Duodenal mucosa (tissue), 2 donors: ENCODE results near the gene LGALS14.
A peak's percentile ranks its signal among the peaks of the same experiment; 100 is the strongest.

Experiments
- H3K27ac ChIP-seq: one replicate; pipeline ENCODE4 v1.7.0; 2013; ENCODE audit warnings: low read depth, low read length
- H3K27me3 ChIP-seq, 2 donors: one replicate each; pipeline ENCODE4 v1.7.0; 2013; ENCODE audit warnings: low read length in 2 of 2, control low read depth in 1 of 2; ENCODE audit not compliant: insufficient read depth in 2 of 2, control insufficient read depth in 1 of 2
- H3K36me3 ChIP-seq, 2 donors: one replicate each; pipeline ENCODE4 v1.7.0; 2013; ENCODE audit warnings: low read length in 2 of 2, control low read depth in 1 of 2; ENCODE audit not compliant: insufficient read depth in 2 of 2, control insufficient read depth in 1 of 2
- H3K4me1 ChIP-seq, 2 donors: one replicate each; pipeline ENCODE4 v1.7.0; 2013; ENCODE audit warnings: low read length in 2 of 2, control low read depth in 1 of 2; ENCODE audit not compliant: insufficient read depth in 2 of 2, control insufficient read depth in 1 of 2
- H3K4me3 ChIP-seq, 2 donors: one replicate each; pipeline ENCODE4 v1.7.0; 2013; ENCODE audit warnings: low read length in 2 of 2, low read depth in 1 of 2
- H3K9ac ChIP-seq, 2 donors: one replicate each; pipeline ENCODE4 v1.7.0; 2013; ENCODE audit warnings: low read length in 2 of 2, low read depth in 1 of 2
- H3K9me3 ChIP-seq, 2 donors: one replicate each; pipeline ENCODE4 v1.7.0; 2013; ENCODE audit warnings: low read length in 2 of 2, control low read depth in 1 of 2; ENCODE audit not compliant: control insufficient read depth in 1 of 2

LGALS14 gene

DNA sequence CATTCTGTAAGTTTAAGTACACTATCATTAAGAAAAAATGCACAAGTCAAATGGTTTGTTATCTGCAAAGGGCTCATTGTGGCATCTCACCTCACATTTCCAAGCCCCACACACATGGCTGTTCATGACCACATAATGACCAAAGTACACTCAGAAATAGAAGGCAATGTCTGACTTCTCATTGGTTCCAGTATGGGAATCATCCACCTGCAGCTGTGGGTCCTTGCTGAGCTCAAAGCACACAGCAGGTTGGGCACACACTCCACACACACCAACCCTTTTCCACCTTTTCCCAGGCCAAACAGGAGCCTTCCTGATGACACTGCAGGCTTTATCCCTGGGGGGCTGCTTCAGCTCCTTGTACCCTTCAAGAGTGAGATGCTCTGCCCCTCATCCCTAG lies 21.7 kb downstream of the LGALS14 start:
- Histone ChIP-seq H3K27me3 (no peaks in the 10 kb centered on the region), H3K9ac (no peak overlapping the region), H3K36me3 (no peaks in the 10 kb centered on the region), H3K27ac (no peak overlapping the region), H3K9me3 (no peaks in the 10 kb centered on the region), H3K4me3 (no peak overlapping the region), H3K4me1 (no peaks in the 10 kb centered on the region)

DNA sequence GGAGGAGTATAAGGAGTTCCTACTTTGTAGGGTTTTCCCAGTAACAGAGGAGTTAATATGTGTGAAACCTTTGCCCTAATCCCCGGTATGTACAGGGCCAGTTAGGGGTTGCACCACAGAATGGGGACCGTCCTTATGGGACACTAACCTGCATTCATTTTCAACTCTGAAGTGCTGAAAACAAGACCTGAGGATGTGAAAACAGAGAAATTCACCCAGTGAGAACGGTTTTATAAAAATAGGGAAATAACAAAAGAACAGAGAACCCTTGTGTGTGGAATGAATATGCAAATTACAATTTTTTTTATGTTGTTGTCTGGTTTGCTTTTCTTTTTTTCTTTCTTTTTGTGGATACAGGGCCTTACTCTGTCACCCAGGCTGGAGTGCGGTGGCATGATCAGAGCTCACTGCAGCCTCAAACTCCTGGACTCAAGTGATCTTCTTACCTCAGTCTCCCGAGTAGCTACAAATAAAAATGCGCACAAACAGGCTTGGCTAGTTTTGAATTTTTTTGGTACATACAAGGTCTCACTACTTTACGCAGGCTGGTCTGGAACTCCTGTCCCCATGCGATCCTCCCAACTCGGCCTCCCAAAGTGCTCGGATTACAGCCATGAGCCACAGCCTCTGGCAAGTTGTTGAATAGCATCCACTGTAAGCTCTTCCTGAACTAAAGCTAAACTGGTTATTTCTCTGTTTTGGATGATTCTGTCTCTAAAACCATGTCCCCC lies 23.0 kb downstream of the LGALS14 start:
- Histone ChIP-seq H3K9me3 (no peaks in the 10 kb centered on the region), H3K4me1 (no peaks in the 10 kb centered on the region), H3K36me3 (no peaks in the 10 kb centered on the region), H3K27ac (no peak overlapping the region), H3K4me3 (no peak overlapping the region), H3K9ac (no peak overlapping the region), H3K27me3 (no peaks in the 10 kb centered on the region)

DNA sequence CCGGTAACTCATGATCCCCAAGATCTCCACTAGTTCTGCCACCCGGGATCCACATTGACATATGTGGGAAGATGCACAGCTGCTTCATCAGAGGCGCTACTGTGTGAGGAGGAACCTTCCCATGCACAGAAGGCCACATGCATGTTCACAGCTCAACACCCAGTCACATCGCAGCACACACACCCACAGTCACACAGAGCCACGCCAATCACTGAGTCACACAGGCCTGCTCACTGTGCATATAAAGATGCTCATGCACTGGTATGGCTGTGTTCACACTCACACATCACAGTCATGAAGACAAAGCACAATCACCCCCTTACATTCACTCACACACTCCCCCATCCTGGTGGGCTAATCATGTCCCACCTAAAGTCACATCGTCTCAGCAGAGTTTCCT lies 23.8 kb downstream of the LGALS14 start:
- Histone ChIP-seq H3K4me1 (no peaks in the 10 kb centered on the region), H3K36me3 (no peaks in the 10 kb centered on the region), H3K27me3 (no peaks in the 10 kb centered on the region), H3K9ac (no peak overlapping the region), H3K9me3 (no peaks in the 10 kb centered on the region), H3K27ac (no peak overlapping the region), H3K4me3 (no peak overlapping the region)

DNA sequence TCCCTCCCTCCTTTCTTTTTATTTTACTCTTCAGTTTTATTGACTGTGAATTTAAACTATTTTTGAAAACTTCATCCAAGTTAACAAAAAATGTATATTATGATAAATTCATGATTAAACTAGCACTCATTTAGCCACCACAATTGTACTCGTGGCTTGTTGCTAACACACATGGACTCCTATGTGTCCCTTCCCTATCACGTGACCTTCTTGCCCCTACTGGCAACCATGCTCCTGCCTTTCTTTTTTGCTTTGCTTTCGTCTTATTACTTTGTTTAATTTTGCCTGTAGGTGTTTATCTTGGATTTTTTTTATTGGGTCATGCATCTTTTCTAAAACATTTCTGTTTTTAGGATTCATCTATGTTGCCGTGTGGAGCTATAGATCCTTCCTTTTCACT lies 25.3 kb downstream of the LGALS14 start:
- Histone ChIP-seq H3K4me3 (no peak overlapping the region), H3K27me3 (no peaks in the 10 kb centered on the region), H3K36me3 (no peaks in the 10 kb centered on the region), H3K27ac (no peak overlapping the region), H3K9me3 (no peaks in the 10 kb centered on the region), H3K9ac (no peak overlapping the region), H3K4me1 (no peaks in the 10 kb centered on the region)

DNA sequence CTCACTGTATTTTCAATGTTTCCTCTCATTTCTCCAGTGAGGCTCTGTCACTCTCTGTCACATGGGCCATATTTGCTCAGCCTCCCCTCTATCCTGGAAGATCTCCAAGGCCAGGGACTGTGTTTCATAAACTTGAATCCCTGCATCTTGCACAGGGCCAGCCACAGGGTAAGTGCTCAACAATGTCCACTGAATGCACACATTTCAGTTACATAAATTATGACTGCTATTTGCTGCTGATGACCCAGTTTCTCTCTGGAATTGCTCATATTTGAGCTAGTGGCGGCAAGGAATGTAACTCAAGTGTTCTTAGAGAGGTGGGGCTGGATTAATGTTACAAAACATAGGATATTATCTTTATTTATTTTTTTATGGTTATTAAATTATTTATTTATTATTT lies 27.4 kb downstream of the LGALS14 start:
- no peak overlapping the region for H3K9ac ChIP-seq
- H3K27ac ChIP-seq: no peak overlapping the region
- H3K4me3 ChIP-seq: no peak overlapping the region
- no peaks in the 10 kb centered on the region for H3K4me1 ChIP-seq
- H3K36me3 ChIP-seq: no peaks in the 10 kb centered on the region
- no peaks in the 10 kb centered on the region for H3K9me3 ChIP-seq
- H3K27me3 ChIP-seq: no peaks in the 10 kb centered on the region

DNA sequence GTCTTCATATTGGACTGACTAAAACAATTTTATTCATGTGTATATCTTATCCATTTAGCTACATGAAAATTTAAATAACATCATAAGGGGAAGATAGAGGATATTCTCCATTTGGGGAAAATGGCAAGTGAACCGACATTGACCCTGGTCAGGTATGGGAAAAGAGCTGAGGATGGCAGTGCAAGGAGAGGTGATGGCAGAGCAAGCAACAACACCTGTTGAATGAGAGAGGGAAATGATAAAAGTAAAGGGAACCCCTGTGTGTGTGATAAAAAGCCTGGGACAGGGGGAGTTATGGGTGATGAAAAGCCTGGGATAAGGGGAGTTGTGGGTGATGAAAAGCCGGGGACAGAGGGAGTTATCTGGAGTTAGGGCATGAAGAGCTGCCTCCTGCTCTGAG lies 29.6 kb downstream of the LGALS14 start:
- no peaks in the 10 kb centered on the region for H3K36me3 ChIP-seq
- peaks cover 0 to 2% of the 10 kb centered on the region in 2 donors for H3K27me3 ChIP-seq
- H3K9me3 ChIP-seq: no peaks in the 10 kb centered on the region
- H3K9ac ChIP-seq: no peak overlapping the region
- H3K4me3 ChIP-seq: no peak overlapping the region
- H3K4me1 ChIP-seq: no peaks in the 10 kb centered on the region
- H3K27ac ChIP-seq: no peak overlapping the region

DNA sequence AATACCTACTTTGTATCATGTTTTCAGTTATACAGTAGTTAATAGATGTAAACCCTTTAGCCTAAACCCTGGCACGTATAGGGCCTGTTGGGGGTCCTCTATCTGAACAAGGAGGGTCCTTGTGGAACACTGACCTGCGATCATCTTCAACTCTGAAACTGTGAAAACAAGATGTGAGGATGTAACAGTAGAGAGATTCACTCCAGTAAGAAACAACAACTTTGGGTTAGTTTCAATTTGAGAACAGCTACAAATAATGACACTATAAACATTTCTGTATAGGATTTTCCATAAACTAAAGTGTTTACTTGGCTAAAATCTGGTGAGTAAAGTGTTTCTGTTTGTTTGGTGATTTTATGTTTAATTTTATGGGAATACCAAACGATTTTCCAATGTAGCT lies 31.4 kb downstream of the LGALS14 start:
- H3K36me3 ChIP-seq: no peaks in the 10 kb centered on the region

DNA sequence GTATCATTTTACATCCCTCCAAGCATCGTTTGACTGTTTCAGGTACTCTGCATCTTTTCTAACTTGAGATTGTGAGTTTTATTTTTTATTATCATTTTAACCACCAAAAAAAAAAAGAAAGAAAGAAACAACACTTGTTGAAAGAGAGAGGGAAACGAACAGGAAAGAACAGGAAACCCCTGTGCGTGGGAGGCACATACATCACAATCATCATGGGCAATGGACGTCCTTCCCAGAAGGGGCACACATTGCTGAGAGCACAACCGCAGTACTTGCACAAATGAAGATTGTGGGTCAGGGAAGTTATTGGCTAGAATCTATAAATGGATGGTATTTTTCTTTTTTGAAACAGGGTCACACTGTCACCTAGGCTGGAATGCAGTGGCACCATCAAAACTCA lies 31.8 kb downstream of the LGALS14 start:
- H3K9me3 ChIP-seq: no peaks in the 10 kb centered on the region
- no peak overlapping the region for H3K27ac ChIP-seq
- peaks cover 0 to 4% of the 10 kb centered on the region in 2 donors for H3K27me3 ChIP-seq
- no peak overlapping the region for H3K4me3 ChIP-seq
- no peaks in the 10 kb centered on the region for H3K36me3 ChIP-seq
- no peak overlapping the region for H3K9ac ChIP-seq
- no peaks in the 10 kb centered on the region for H3K4me1 ChIP-seq

More for the DNA sequence above, 31.4 kb downstream of the LGALS14 start:
- no peaks in the 10 kb centered on the region for H3K9me3 ChIP-seq
- no peak overlapping the region for H3K4me3 ChIP-seq
- H3K9ac ChIP-seq: no peak overlapping the region
- peaks cover 0 to 4% of the 10 kb centered on the region in 2 donors for H3K27me3 ChIP-seq
- H3K27ac ChIP-seq: no peak overlapping the region
- no peaks in the 10 kb centered on the region for H3K4me1 ChIP-seq

DNA sequence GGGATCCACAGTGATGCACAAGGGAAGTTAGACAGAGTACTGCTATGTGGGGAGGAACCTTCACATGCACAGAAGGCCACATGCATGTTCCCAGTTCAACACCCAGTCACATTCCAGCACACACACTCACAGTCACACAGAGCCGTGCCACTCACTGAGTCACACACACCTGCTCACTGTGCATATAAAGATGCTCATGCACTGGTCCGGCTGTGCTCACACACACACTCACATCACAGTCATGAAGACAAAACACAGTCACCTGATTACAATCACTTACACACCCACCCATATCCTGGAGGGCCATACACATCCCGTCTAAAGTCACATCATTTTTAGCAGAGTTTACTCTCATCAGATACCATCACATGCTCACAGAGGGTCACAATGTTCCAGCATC lies 33.1 kb downstream of the LGALS14 start:
- Histone ChIP-seq H3K4me3 (peak overlapping the region in 1 of 2 donors; percentile 7), H3K27me3 (peaks cover 0 to 4% of the 10 kb centered on the region in 2 donors), H3K9me3 (no peaks in the 10 kb centered on the region), H3K9ac (no peak overlapping the region), H3K27ac (no peak overlapping the region), H3K36me3 (no peaks in the 10 kb centered on the region), H3K4me1 (no peaks in the 10 kb centered on the region)

DNA sequence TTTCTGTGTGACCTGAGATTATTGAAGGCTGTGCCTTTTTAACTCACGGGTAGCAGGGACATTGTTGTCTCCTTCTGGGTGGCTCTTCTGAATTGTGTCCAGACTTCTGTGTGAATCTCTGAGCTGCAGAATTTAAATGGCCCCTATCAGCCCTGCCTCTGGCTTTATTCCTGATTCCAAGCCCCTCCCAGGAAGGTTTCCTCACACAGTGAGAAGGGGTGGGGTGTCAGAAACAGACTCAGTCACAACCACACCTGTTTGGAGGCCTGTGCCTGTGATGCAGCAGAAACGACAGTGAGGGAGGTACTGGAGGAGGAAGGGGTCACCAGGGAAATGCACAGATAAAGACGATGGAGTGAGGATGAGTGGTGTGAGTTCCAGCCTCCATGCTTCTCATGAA lies 33.6 kb downstream of the LGALS14 start, which contains the start of gene CLC:
Gene CLC (minus strand): TSS at position 139 of the 400 bp plus-strand sequence. CDS start 77 bp downstream, at position 62.
- peaks cover 0 to 4% of the 10 kb centered on the region in 2 donors for H3K27me3 ChIP-seq
- no peak within 1 kb of the TSS for H3K9ac ChIP-seq
- no peak within 1 kb of the TSS for H3K27ac ChIP-seq
- H3K9me3 ChIP-seq: no peaks in the 10 kb centered on the region
- H3K36me3 ChIP-seq: no peaks in the 10 kb centered on the region
- no peaks in the 10 kb centered on the region for H3K4me1 ChIP-seq
- H3K4me3 ChIP-seq: peak within 1 kb of the TSS in 1 of 2 donors; percentile 7
